RWPE2 (cell line): ENCODE measurements around the gene CDC42EP1.

ENCODE experiments used
- ATAC-seq: fragments of 200-7000 bp; cut with Tn5 transposase; 3 replicates; pipeline ENCODE4 v1.9.1; 2021; ENCODE audit warnings: low read depth
- DNase-seq: peaks from one replicate; pipeline ENCODE4 v3.0.0-alpha.2; 2020; ENCODE audit warnings: low spot score
- H3K27ac ChIP-seq: fragments of 450-650 bp; 2 replicates; pipeline ENCODE4 v1.5.1; 2017; ENCODE audit warnings: mild to moderate bottlenecking; ENCODE audit not compliant: poor library complexity, severe bottlenecking
- H3K27me3 ChIP-seq: fragments of 250-450 bp; sonication (Bioruptor Pico); 2 replicates; pipeline ENCODE4 v1.5.1; 2021; ENCODE audit warnings: mild to moderate bottlenecking, moderate library complexity; ENCODE audit not compliant: insufficient read depth, poor library complexity, severe bottlenecking
- H3K36me3 ChIP-seq: fragments of 250-450 bp; sonication (Bioruptor Pico); 2 replicates; pipeline ENCODE4 v1.5.1; 2020; ENCODE audit warnings: low read depth, mild to moderate bottlenecking, moderate library complexity
- H3K4me1 ChIP-seq: fragments of 250-450 bp; sonication (Bioruptor Pico); 2 replicates; pipeline ENCODE4 v1.5.1; 2021; ENCODE audit warnings: mild to moderate bottlenecking, moderate library complexity; ENCODE audit not compliant: insufficient read depth, poor library complexity, severe bottlenecking
- H3K4me3 ChIP-seq: fragments of 250-450 bp; sonication (Bioruptor Pico); 2 replicates; pipeline ENCODE4 v1.5.1; 2021; ENCODE audit warnings: mild to moderate bottlenecking, moderate library complexity; ENCODE audit not compliant: severe bottlenecking
- H3K9me3 ChIP-seq: fragments of 250-450 bp; sonication (Bioruptor Pico); 2 replicates; pipeline ENCODE4 v1.5.1; 2021; ENCODE audit warnings: mild to moderate bottlenecking, moderate library complexity; ENCODE audit not compliant: severe bottlenecking
- CTCF ChIP-seq: fragments of 450-650 bp; IDR thresholded peaks from one replicate; pipeline ENCODE4 v1.5.1; 2017; ENCODE audit warnings: mild to moderate bottlenecking, moderate library complexity; ENCODE audit not compliant: poor library complexity, severe bottlenecking

CDC42EP1 gene

GRCh38 chr22:37544955-37545702 lies 15.2 kb upstream of the CDC42EP1 start:
- ATAC-seq (peak; percentile 22; the same call in 1 of the 3 replicates), DNase-seq (no peak)
- no peak overlapping the region for H3K4me3 ChIP-seq
- peak overlapping the region; percentile 63 for H3K27ac ChIP-seq
- TF ChIP-seq CTCF, result peak; percentile 83
- no peaks in the 10 kb centered on the region for H3K9me3 ChIP-seq
- no peaks in the 10 kb centered on the region for H3K36me3 ChIP-seq
- H3K4me1 ChIP-seq, result peaks cover 40% of the 10 kb centered on the region
- H3K27me3 ChIP-seq, result no peaks in the 10 kb centered on the region

- H3K9me3 ChIP-seq, result no peaks in the 10 kb centered on the region
- no peak overlapping the region for H3K4me3 ChIP-seq
- H3K36me3 ChIP-seq, result no peaks in the 10 kb centered on the region
- no peaks in the 10 kb centered on the region for H3K27me3 ChIP-seq
- ATAC-seq (peak; percentile 75), DNase-seq (peak; percentile 95)
- H3K4me1 ChIP-seq, result peaks cover 40% of the 10 kb centered on the region
- peak overlapping the region; percentile 63 for H3K27ac ChIP-seq
- peak; percentile 1 for TF ChIP-seq CTCF
Measured at GRCh38 chr22:37545703-37546436, 14.4 kb upstream of the CDC42EP1 start.

GRCh38 chr22:37546437-37547250 lies 13.6 kb upstream of the CDC42EP1 start:
- Histone ChIP-seq H3K27ac (peak overlapping the region; percentile 63), H3K4me3 (no peak overlapping the region), H3K9me3 (no peaks in the 10 kb centered on the region), H3K4me1 (peaks cover 34% of the 10 kb centered on the region), H3K36me3 (no peaks in the 10 kb centered on the region), H3K27me3 (no peaks in the 10 kb centered on the region)
- TF ChIP-seq CTCF, result no peak
- no peak; the same call in 2 of the 3 replicates for ATAC-seq
- DNase-seq, result no peak

GRCh38 chr22:37547251-37547741 lies 13.0 kb upstream of the CDC42EP1 start:
- Histone ChIP-seq H3K27ac (peak overlapping the region; percentile 63), H3K4me3 (no peak overlapping the region)

More at GRCh38 chr22:37547251-37547741, 13.0 kb upstream of the CDC42EP1 start:
- H3K27me3 ChIP-seq, result no peaks in the 10 kb centered on the region
- DNase-seq, result no peak
- no peaks in the 10 kb centered on the region for H3K36me3 ChIP-seq
- H3K9me3 ChIP-seq, result no peaks in the 10 kb centered on the region
- peaks cover 32% of the 10 kb centered on the region for H3K4me1 ChIP-seq
- TF ChIP-seq CTCF, result no peak
- ATAC-seq, result no peak
